NCI-H345 (cell line): ENCODE results near the gene YIF1A.

Experiments
- DNase-seq: peaks from one replicate; lab custom pipeline; 2025; lab: John Stamatoyannopoulos, UW

YIF1A gene

GRCh38 chr11:66243782-66244535 lies 45.0 kb downstream of the YIF1A start:
- DNase-seq = no peak

GRCh38 chr11:66242095-66242765 lies 46.7 kb downstream of the YIF1A start:
- DNase-seq = no peak

- no peak for DNase-seq
Measured at GRCh38 chr11:66240781-66241136, 48.2 kb downstream of the YIF1A start.

DNA sequence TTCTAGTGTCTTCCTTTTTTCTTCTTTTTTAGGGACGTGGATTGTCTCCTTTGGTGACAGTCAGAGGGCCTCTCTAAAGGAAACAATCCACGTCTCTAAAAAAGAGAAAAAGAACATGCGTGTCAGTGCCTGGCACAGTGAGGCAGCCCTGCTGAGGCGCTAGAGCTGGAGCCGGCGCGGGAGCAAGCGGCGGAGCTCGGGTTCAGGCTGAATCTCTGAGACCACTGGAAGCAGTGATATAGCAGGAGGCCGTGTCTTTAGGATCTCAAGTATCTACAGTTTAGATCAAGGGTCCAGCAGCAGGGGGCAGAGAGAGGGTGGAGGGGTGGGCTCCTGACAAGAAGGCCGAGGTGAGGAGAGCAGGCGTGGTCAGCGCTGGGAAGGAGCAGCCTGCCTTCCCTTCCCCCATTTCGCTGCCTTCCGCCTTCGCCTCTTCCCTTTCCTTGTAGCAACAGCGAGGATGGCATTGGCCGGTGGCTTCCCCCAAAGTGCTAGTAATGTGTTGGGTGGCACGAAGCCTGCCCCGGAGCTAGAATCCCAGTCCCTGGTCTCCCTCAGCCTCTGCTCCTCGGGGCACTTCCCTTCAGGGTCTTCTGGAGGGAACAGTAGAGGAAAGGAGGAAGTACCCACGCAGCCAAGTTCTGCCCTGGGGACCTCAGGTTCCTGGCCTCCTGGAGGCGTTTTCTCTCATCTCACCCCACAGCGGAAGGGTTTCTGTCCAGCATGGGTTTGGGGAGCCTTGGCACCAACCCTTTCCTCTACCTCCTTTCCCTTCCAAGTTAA lies 48.8 kb downstream of the YIF1A start:
- no peak for DNase-seq

DNA sequence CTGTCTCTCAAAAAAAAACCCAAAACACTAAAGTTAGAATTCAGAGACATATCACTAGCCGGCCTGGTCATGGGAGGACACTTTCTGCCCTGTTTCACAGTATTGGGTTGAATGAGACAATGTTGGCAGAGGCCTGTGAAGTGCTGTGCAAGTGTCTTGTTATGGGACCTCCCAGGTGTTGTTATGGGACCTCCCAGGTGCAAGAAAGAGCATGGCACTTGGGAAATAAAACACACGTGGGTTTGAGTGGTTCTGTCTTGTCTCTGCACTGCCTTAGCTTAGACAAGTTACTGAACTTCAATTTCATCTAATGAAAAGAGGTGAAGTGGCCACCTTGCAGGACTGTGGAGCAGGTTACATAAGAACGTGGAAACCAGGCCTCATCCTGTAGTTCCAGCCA lies 49.4 kb downstream of the YIF1A start:
- no peak for DNase-seq

GRCh38 chr11:66238786-66239413 lies 50.0 kb downstream of the YIF1A start:
- DNase-seq = no peak

- no peak for DNase-seq
Measured at GRCh38 chr11:66237867-66238266, 51.1 kb downstream of the YIF1A start.

- no peak for DNase-seq
Measured at GRCh38 chr11:66235141-66235540, 53.8 kb downstream of the YIF1A start.
